SK-N-MC (cell line): Measurements from ENCODE around the gene FAM53B.

Experiments used
- DNase-seq: peaks from one replicate; pipeline ENCODE4 v3.0.0-alpha.2; 2011; ENCODE audit warnings: low read depth, low spot score
- H3K27ac ChIP-seq: fragments of 200-600 bp; sonication (generic); 2 replicates; pipeline ENCODE4 v1.5.1; 2016; ENCODE audit warnings: mixed run types
- H3K36me3 ChIP-seq: fragments of 200-600 bp; sonication (generic); 2 replicates; pipeline ENCODE4 v1.6.1; 2017; ENCODE audit warnings: antibody characterized with exemption, low read length, mixed read lengths; ENCODE audit not compliant: insufficient read depth
- H3K4me3 ChIP-seq: fragments of 200-600 bp; sonication (generic); 2 replicates; pipeline ENCODE4 v1.5.1; 2016
- H3K9ac ChIP-seq: fragments of 200-600 bp; sonication (generic); 2 replicates; pipeline ENCODE4 v1.8.0; 2017; ENCODE audit warnings: mixed run types, mixed read lengths; ENCODE audit not compliant: insufficient read length
- H3K9me3 ChIP-seq: fragments of 200-600 bp; sonication (generic); 2 replicates; pipeline ENCODE4 v1.6.1; 2017; ENCODE audit warnings: low read depth, mild to moderate bottlenecking, antibody characterized with exemption, low read length, moderate library complexity, mixed read lengths
- EZH2 ChIP-seq: fragments of 200-600 bp; sonication (generic); IDR thresholded peaks from one replicate; pipeline ENCODE4 v1.6.1; 2017; ENCODE audit warnings: antibody characterized with exemption
- FOXP2 ChIP-seq: optimal IDR thresholded peaks from 2 replicates; pipeline ENCODE3; 2011; ENCODE audit warnings: mild to moderate bottlenecking, moderate library complexity; ENCODE audit not compliant: insufficient read depth; ENCODE audit errors: extremely low read length, control extremely low read depth
- POLR2AphosphoS5 ChIP-seq: IDR thresholded peaks from 2 replicates; pipeline ENCODE4 v1.6.1; 2012; ENCODE audit warnings: mild to moderate bottlenecking, low read depth, low read length, borderline replicate concordance

The FAM53B gene

GRCh38 chr10:124693801-124694416, 50.3 kb downstream of the FAM53B start:
- Histone ChIP-seq H3K4me3 (no peak overlapping the region), H3K9me3 (no peaks in the 10 kb centered on the region), H3K36me3 (no peaks in the 10 kb centered on the region), H3K9ac (no peak overlapping the region), H3K27ac (no peak overlapping the region)
- no peak for TF ChIP-seq FOXP2
- no peak for DNase-seq

GRCh38 chr10:124693396-124693795, 50.8 kb downstream of the FAM53B start:
- Histone ChIP-seq H3K9me3 (no peaks in the 10 kb centered on the region), H3K4me3 (no peak overlapping the region), H3K9ac (no peak overlapping the region), H3K36me3 (no peaks in the 10 kb centered on the region), H3K27ac (no peak overlapping the region)
- TF ChIP-seq EZH2: no peak
- no peak for TF ChIP-seq POLR2AphosphoS5
- TF ChIP-seq FOXP2: no peak
- DNase-seq: no peak

- Histone ChIP-seq H3K9me3 (no peaks in the 10 kb centered on the region), H3K9ac (no peak overlapping the region), H3K36me3 (no peaks in the 10 kb centered on the region), H3K4me3 (no peak overlapping the region), H3K27ac (no peak overlapping the region)
- DNase-seq: no peak
- TF ChIP-seq FOXP2 (no peak), POLR2AphosphoS5 (no peak), EZH2 (no peak)
These were observed 52.1 kb downstream of the FAM53B start for GRCh38 chr10:124692100-124692446.

- Histone ChIP-seq H3K4me3 (no peak overlapping the region), H3K9ac (no peak overlapping the region), H3K9me3 (no peaks in the 10 kb centered on the region), H3K27ac (no peak overlapping the region; the same call in 1 of the 2 replicates), H3K36me3 (no peaks in the 10 kb centered on the region)
- TF ChIP-seq EZH2: no peak
- no peak for TF ChIP-seq POLR2AphosphoS5
- no peak for TF ChIP-seq FOXP2
- DNase-seq: peak; percentile 1
These were observed 52.6 kb downstream of the FAM53B start for GRCh38 chr10:124691421-124692099.

GRCh38 chr10:124691002-124691401, 53.2 kb downstream of the FAM53B start:
- H3K9ac ChIP-seq: no peak overlapping the region
- H3K9me3 ChIP-seq: no peaks in the 10 kb centered on the region
- TF ChIP-seq FOXP2 (no peak), EZH2 (no peak), POLR2AphosphoS5 (no peak)
- DNase-seq: peak; percentile 35
- peak overlapping the region; percentile 56; the same call in 1 of the 2 replicates for H3K27ac ChIP-seq
- H3K36me3 ChIP-seq: no peaks in the 10 kb centered on the region
- H3K4me3 ChIP-seq: no peak overlapping the region

GRCh38 chr10:124689911-124690498, 54.2 kb downstream of the FAM53B start:
- H3K9ac ChIP-seq: no peak overlapping the region
- no peaks in the 10 kb centered on the region for H3K36me3 ChIP-seq
- no peaks in the 10 kb centered on the region for H3K9me3 ChIP-seq
- TF ChIP-seq POLR2AphosphoS5: no peak
- TF ChIP-seq FOXP2: no peak
- no peak for TF ChIP-seq EZH2
- no peak overlapping the region for H3K4me3 ChIP-seq
- DNase-seq: no peak
- H3K27ac ChIP-seq: no peak overlapping the region

- no peak for DNase-seq
These were observed 55.1 kb downstream of the FAM53B start for GRCh38 chr10:124688889-124689670.

GRCh38 chr10:124688386-124688785, 55.8 kb downstream of the FAM53B start:
- Histone ChIP-seq H3K36me3 (no peaks in the 10 kb centered on the region), H3K9me3 (no peaks in the 10 kb centered on the region), H3K9ac (no peak overlapping the region), H3K4me3 (no peak overlapping the region), H3K27ac (no peak overlapping the region)
- TF ChIP-seq FOXP2: no peak
- no peak for TF ChIP-seq EZH2
- TF ChIP-seq POLR2AphosphoS5: no peak
- no peak for DNase-seq

More at GRCh38 chr10:124688889-124689670, 55.1 kb downstream of the FAM53B start:
- Histone ChIP-seq H3K9me3 (no peaks in the 10 kb centered on the region), H3K36me3 (no peaks in the 10 kb centered on the region), H3K4me3 (no peak overlapping the region), H3K9ac (no peak overlapping the region), H3K27ac (no peak overlapping the region)
- no peak for TF ChIP-seq FOXP2
- no peak for TF ChIP-seq POLR2AphosphoS5
- TF ChIP-seq EZH2: no peak
